Stimulated activated CD4-positive, alpha-beta T cell treated with anti-CD3 and anti-CD28 coated beads, Interleukin-1b, Interleukin-23, amount 100 ng/mL, for 4 hours (primary cell): ENCODE results near the gene MSN.

Experiments
- DNase-seq, 2 donors: peaks; one replicate each; pipeline ENCODE4 v3.0.0-alpha.2; 2020; ENCODE audit warnings: low read depth in 2 of 2

The MSN gene

DNA sequence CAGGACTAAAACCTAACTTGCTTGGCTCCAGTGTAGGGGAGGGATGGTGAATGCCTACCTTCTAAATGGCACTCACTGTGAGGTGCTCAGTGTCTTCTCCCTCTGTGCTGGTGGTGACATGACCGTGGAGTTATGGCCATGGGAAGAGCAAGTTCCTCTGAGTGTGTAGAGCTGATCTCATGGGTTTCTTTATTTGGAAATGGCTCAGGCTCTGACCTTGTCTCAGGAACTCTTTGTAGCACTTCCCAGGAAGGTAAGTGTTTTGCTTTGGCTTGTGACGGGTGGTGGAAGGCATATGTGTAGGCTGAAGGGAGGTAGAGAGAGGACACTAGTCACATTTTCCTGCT lies 6.4 kb downstream of the MSN start:
- no peak for DNase-seq

DNA sequence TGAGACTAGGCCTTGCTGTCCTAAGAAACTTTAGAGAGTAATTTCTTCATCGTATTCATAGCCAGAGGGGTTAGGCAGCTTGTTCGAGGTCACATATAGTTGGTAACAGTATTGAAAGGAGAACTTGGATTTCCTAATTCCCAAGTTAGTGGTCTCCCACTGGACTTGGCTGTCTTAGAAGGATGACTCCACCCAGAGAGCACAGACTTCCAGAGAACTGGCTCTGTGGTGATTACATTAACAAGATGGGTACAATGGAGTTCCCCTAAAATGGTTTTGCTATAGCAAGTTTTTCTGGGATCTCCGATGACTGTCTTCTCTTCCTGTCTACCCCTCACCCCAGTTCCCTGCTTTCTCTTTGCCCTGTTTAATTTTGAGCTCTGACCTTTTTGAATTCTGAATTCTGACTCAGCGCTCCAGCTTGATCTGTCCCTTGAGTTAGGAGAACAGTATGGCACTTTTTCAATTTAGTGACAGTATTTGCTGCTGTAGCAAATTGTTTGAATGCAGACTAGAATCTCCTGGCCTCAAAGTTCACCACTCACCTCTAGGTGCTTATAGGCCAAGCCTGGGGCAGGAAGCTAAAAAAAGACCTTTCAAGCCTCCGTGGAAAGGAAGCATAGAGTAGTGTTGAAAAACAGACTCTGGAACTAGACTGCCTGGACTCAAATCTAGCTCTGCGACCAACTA lies 6.9 kb downstream of the MSN start:
- no peak for DNase-seq

DNA sequence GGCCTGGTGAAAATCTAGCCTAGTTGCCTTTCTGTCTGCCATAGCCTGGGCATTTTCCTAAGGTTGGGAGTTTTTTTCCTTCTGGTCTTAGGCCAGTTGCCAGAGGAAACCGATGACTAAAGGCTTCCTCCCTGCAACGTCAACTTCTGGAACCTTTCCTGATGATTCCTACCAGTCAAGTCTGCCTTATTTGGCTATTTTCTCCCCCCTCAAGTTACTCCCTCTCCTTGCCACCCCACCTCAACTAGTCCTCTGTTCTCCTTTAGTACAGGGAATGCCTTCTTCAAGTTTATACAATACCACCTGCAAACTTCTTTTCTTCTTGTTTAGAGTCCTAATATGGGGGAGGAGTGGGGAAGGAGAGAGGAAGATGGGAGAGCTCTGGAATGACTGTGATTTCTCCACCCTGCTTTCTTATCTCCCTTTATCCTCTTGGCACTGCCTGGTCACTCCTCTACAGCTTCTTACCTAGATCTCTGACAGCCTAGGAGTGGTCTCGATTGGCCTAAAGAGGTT lies 10.6 kb downstream of the MSN start:
- DNase-seq, result no peak

DNA sequence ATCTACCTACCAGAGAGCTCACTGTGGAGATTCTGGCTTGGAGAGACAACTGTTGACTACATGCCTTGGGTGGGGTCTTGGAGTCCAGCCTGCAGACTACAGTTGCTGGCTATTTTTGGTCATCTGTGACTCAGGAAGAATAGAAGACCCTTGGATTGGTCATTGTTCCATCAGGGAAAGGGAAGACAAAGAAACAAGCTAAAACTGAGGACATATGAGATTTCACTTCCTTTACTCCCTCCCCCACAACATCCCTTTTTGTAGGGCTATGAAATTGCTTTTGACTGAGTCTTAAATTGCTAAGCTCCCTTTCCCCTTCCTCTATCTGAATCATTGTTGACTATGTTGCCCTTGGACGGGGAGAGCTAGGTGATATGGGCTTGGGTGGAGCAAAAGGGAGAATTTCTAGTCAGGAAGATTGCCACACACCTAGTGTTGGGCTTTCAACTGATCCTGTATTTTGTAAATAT lies 11.7 kb downstream of the MSN start:
- no peak for DNase-seq

DNA sequence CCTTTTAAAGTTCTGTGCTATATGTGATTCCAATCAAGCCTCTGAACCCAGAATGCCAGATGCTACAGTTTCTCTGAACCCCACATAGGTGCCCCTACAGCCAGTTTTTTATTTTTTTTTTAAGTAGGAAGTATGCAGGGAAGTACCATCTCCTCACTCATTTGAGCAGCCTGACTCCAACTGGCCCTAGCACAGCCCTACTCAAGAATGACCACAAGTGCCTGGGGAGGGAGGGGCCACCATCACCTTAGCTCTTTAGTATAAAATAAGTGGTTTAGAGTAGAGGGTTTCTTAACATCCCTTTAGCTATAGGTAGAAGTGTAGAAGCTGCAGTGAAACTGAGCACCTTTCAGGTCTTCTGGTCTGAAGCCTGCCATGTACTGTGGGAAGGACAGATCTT lies 14.4 kb downstream of the MSN start:
- DNase-seq, result no peak

DNA sequence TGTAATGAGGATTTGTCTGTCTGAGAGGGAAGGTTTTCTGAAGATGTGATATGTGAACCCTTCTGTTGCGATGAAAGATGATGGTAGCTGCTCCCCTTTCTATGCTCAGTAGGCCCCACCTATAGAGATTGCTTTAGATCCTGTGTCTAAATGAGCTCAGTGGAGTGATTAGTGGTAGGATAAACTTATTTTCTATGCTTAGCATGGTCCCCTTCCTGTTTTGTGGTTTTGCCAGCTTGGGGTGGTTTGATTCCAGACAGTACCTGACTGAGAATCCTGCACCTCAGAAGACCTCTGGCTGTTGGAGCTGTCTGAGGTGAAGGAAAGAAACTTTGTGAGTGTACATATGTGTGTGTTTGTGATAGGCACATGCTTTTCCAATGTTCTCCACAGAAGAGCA lies 17.7 kb downstream of the MSN start:
- DNase-seq, result no peak

DNA sequence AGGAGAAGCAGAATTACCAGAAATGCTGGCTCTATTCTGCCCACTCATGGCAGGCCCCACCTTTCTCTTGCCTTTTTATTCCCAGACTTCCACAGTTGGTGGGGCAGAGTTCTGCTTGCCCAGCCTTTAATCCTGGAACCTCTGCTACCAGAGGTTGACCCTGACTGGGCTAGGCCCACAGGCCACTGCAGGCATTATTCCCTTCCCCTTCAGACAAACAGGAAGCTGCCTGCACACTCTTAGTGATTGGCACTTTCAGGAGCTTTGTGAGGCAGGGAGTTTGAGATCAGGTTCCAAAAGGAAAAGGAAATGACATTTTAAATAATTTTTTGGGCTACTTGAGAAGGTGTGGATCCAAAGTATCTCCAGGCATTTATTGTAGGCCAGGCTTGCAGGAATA lies 18.8 kb downstream of the MSN start:
- DNase-seq, result no peak

DNA sequence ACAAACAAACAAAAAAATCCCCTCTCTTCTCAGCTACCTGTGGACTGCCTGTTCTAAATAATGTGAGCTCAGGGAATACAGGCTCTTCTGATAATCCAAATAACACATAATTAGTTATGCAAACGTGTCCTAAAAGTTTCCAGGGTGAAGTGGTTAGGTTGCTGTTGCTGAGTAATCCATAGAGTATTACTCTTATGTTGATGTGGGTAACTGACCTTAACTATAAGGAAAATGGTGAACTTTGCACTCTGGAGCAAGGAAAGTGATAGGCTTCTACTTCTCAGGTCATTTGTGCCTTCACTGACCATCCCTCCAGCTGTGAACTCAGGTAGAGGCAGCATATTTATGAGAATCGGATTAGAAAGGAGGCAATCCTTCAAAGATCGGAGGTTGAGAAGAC lies 19.9 kb downstream of the MSN start:
- no peak for DNase-seq

DNA sequence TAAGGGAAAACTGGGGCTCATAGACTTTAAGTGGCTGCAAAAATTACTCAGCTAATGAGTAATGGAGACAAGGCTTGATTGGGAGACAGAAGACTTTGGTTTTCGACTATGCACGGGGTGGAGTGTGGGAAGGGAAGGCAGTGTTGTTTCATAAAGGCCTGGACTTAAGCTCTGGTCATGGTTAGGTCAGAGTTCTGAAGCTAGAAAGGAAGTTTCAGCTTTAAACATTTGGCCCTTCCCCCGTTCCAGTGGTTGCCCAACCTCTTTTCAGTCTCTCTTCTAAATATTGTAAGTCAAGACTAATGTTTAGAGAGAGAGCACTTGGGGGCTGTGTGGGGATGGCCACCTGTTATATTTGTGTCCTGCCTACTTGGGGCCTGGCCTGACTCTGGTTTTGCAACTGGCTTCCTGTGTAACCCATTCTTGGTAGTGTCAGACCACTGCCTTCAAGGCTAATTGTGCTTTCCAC lies 21.0 kb downstream of the MSN start:
- DNase-seq, result no peak

DNA sequence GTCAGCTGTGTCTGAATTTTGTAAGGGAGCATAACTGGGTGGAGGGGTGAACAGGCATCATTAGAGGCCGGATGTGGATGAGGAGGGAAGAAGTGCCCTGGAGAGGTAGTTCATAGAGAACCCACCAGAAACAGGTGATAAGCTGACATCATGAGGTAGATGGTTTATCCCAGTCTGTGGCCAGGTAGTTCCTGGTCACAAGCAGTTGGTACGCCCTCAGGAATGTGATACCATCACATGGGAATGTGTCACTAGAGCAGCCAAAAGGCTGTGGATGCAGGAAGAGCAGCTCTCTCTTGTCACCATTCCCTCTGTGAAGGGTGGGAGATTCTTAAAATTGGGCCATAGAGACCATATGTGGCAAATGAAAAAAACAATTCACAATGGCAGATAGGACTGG lies 21.9 kb downstream of the MSN start:
- no peak for DNase-seq

DNA sequence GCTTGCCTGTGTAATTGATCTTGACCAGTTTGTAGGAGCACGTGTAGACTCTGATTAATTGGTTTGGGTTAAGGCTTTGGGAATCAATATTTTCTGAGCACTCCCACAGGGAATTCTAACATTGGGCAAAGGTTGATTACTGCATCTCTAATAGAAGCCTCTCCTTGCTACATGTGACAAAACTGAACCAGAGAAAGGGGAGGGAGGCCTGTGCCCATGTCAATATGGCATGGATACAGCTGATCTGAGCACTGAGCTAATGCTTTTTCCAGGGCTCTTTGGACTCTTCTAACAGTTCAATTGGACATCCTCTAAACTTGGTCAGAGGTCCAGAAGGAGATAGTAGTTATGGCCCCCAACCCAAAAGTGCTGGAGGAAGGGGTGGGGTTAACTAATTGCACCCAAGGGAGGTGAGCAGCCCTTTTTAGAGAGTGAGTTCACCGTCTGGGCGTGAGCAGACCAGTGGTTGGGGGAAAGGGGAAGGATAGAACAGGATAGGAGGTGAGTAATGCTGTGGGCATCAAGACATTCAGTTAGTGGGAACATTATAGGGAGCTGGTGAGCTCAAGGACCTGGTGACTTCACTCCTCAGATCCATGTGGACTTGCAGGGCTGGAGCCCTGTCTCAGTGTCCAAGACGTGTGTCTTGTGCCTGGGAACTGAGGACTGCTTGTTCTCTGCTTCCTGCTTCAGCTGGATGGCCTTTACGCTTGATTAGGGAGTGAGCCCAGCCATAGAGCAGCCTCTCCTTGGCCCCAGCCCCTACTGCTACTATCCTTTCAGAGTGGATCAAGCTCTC lies 22.8 kb downstream of the MSN start:
- no peak for DNase-seq

DNA sequence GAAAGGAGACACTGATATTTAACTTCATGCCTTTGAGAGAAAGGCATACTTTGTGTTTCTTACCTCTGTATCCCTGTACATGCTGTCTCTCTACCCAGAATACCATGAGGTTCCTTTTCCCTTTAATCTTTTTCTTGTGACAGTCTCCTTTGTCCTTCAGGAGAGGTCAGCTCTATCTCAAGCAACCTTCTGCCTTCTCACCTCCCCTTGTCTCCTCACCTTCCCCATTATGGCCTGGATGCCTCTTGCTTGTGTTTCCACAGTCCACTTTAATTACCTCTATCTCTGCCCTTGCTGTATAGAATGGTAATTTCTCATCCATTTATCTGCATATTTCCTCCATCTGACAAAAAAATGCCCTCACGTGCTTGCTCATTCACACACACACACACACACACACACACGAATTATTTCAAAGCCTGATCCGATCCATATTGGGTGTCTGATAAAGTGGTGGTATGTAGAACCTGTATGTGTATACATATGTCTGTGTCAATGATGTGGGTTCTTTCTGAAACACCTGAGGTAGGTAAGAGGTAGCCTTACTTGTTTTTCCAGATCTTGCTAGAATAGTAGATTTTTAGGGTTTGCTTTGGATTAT lies 28.5 kb downstream of the MSN start:
- no peak for DNase-seq

DNA sequence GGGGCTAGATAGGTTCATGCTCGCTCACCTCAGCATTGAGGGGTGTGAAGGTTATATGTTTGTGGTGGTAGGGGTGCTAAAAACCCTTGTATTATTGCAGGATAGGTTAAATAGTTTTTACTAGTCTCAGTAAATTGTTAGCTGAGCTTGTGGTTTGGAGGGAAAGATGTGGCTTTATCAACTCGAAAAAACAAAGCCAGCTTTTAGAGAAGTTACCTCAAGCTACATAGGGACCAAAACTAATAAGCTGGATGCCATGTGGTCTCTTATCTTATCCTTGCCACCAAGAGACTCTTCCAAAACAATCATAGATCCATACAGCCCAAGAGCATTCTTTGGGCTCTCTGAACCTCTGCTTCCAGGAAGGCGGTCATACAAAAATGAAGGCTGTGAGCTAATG lies 29.2 kb downstream of the MSN start:
- DNase-seq, result no peak

DNA sequence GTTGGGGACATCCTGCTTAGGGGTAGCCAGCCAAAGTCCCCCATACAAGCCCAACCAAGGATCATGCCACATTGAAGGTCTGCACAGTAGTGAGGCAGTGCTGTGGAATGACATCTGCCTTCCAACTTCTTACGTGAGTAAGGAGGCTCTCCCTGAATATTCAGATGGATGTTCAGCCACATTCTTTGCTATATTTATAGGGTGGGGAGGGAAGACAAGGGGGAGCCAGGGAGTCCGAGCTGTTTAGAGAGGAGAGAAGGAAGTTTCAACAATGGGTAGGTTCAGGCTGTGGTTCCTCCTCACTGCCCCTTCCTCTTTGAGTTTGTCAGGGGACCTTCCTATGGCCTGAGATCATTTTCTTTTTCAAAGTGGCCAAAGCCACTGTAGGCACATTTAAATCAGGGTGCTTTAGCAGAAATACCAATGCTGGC lies 29.8 kb downstream of the MSN start:
- no peak for DNase-seq

DNA sequence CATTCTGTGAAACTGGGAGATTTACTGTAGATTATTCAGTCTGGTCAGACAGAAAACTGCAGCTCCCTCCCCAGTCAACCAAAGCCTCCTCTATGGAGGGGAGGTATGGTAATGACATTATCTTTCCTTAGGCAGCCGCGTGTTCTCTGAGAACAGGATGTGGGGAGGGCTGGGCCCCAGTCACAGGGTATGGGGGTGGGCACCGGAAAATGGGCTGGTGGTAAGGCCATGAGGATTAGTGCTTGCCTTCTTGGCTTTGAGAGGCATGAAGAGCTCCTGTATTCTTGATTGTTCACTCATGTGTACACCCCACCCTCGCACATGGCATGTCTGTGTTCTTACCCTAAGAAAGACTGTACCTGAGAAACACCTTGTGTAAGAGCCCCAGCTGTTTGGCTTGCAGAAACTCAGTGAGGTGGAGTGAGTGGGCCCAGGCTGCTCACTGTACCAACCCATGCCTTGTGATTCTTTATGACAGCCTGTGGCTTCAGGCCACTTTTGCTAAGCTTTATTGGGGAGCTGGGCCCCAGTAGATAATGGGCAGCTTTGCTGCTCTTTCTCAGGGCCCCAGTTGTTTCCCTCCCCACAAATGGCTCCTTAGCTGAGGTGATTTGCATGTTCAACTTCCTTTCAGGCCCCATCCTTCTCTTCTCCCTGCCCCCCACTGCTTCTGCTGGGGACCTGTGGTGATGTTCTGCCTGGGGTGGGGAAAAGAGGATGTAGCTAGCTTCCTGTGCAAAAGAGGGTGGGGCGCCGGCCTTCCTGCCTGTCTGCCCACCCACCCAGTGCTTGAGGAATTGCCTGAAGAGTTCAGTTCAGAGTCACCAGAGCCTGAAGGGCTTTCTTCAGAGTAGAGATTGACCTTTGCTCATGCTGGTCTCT lies 30.7 kb downstream of the MSN start:
- peak; percentile 35 to 68 for DNase-seq

DNA sequence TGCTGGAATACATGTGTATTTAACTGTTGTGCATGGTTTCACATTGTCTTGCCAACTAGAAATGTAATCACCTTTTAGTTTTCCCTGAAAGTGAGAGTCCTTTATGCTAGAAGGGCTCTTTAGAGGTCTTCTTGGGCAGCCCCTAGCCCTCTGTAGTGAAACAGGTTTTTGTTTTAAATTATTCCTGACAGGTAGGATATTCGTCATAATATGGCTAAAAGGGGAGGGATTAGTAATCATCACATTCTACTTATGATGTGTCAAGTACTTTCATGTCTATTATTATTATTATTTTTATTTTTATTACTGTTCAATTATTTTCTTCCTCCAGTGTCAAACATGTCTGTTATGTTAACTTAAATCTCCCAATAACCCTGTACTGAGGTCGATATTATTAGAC lies 35.5 kb downstream of the MSN start:
- no peak for DNase-seq

DNA sequence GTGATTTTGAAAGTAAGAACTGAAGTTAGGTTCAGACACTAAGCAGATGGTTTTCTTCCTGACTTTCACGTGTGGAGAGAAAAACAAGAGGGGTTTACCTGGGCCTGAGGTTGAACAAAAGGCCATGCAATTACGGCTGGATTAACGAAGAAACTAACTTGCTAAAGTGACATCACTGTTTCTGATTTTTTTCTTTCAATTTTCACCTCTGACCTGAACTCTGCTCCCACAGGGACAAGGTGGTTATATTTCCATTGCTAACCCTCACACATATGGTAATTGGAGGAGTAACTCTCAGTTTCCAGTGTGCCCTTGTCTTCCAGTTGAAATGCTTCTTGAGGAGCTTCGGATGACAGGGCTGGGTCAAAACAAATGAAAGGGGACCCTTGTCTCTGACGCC lies 38.0 kb downstream of the MSN start:
- DNase-seq, result no peak

DNA sequence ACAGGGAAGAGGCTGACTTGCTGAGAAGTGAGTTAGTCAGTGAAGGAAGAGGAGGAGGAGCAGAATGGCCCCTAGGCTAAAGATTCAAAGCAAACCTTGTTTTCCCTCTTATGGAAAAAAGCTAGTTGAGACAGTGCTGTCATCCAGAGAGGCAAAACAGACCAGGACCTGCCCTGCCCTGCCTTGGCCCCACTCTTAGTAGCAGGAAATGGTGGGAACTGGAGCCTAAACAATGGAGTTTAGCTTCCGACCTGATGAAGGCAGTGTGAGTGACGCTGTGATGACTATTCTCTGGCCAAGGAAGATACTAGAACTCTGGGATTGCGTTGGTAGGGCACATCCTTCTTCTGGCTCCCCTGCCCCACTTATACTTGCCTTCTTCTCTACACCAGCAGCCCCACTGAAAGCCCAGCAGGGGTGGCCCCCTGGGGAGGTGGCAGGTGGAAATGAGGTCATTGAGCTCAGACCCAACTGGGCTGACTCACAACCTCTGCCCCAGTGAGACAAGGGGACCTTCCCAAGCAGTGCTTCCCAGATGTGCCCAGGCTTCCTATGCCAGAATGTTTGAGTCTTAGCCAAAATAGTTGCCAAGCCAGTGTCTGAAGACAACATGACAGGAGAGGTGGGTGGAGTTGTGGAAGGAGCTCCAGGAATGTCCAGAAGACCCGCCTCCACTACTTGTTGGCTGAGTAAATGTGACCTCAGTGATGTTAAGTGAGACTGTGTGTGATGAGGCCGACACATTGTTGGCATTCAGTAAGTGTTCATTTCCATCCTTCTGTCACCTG lies 38.8 kb downstream of the MSN start:
- DNase-seq, result peak in 1 of 2 donors; percentile 24

DNA sequence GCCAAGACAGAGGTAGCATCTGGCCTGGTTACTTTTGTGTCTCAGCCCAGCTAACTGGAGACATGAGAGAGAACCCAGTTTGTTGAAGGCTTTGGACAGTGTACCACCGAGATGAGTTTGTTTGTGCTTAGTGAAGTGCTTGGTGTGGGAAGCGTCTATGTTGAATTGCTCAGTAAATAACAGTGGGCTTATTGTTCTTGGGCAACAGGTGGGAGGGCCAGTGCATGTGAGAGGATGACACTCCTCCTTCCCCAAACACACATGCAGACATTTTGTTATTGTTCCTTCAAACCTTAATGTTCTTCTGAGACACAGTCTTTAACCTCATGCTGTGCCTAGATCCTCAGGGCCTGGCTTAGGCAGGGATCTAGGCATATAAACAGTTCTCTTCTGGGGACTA lies 39.7 kb downstream of the MSN start:
- no peak for DNase-seq

DNA sequence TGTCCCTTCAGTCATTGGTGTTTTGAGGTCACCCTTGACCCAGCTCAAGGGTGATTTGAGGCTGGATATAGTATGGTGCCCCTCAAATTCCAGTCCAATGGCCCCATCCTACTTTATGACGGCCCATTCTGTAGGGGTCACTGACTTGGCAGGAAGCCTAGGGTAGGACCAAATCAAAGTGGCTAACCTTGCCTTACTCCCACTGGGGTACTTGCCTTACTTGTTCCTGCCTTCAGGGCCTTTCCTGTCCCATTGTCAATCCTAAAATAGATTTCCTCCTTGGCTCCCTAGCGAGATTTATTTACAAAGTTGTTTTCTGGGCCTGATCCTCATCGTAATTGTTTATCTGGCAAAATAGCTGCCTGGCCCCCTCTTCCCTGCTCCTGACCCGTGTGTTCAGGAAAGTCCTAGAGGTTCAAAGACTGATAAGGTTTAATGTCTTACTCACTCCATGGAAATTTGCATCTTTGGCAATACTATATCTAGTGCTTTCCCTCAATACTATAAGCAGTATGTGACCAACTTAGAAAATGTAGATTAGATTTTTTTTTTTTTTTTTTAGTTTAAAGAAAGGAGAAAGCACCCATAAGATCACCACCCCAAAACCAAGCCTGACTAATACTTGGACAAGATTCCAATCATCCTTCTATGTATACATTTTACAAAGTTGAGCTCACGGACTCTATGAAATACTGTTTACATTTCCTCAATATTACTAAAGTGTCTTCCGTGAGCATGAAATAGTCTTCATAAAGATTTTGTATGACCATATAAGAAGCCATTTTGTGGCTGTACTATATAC lies 44.8 kb downstream of the MSN start:
- no peak for DNase-seq
